Stimulated activated CD8-positive, alpha-beta memory T cell treated with anti-CD3 and anti-CD28 coated beads, Interleukin-15, amount 100 ng/mL, for 48 hours (primary cell): ENCODE measurements around the gene TMEM217.
A peak's percentile ranks its signal among the peaks of the same experiment; 100 is the strongest.

ENCODE experiments used
- DNase-seq, 2 donors: peaks; one replicate each; pipeline ENCODE4 v3.0.0-alpha.2; 2020; ENCODE audit warnings: low read depth in 2 of 2

TMEM217 gene

GRCh38 chr6:37169496-37170272 lies 88.3 kb downstream of the TMEM217 start, which contains the start of gene PIM1:
Gene PIM1 (plus strand): TSS chr6:37170152. CDS start chr6:37170576, 424 bp downstream.
- peak; percentile 100 for DNase-seq

- DNase-seq: peak in 1 of 2 donors; percentile 32
Measured at GRCh38 chr6:37168811-37169495, 89.0 kb downstream of the TMEM217 start.

GRCh38 chr6:37168163-37168758 lies 89.7 kb downstream of the TMEM217 start:
- DNase-seq: no peak

GRCh38 chr6:37162740-37163139 lies 95.2 kb downstream of the TMEM217 start:
- DNase-seq: no peak
